Endothelial cell (in vitro differentiated cells): ENCODE measurements around the gene IL34. TPM values are rescaled to one million over a fixed set of nuclear protein-coding genes. Genes with fewer than 3 reads are reported as not detected.
A peak's percentile ranks its signal among the peaks of the same experiment; 100 is the strongest.

Experiments
- DNase-seq: peaks from one replicate; pipeline ENCODE4 v3.0.0; 2021; ENCODE audit warnings: low spot score
- H3K27ac Mint-ChIP-seq: one replicate; pipeline ENCODE4 v1.8.0; 2021; ENCODE audit warnings: mixed read lengths, inconsistent platforms; ENCODE audit not compliant: unreplicated experiment
- H3K27me3 Mint-ChIP-seq: one replicate; pipeline ENCODE4 v1.8.0; 2021; ENCODE audit warnings: mild to moderate bottlenecking, moderate library complexity, mixed read lengths, inconsistent platforms; ENCODE audit not compliant: unreplicated experiment
- H3K36me3 Mint-ChIP-seq: one replicate; pipeline ENCODE4 v1.8.0; 2021; ENCODE audit warnings: mild to moderate bottlenecking, low read depth, mixed read lengths, inconsistent platforms; ENCODE audit not compliant: unreplicated experiment
- H3K4me1 Mint-ChIP-seq: one replicate; pipeline ENCODE4 v1.8.0; 2021; ENCODE audit warnings: mild to moderate bottlenecking, mixed read lengths, inconsistent platforms; ENCODE audit not compliant: unreplicated experiment
- H3K4me3 Mint-ChIP-seq: one replicate; pipeline ENCODE4 v1.8.0; 2021; ENCODE audit warnings: mild to moderate bottlenecking, mixed read lengths, inconsistent platforms; ENCODE audit not compliant: unreplicated experiment
- H3K9me3 Mint-ChIP-seq: one replicate; pipeline ENCODE4 v1.8.0; 2021; ENCODE audit warnings: mixed read lengths, inconsistent platforms; ENCODE audit not compliant: unreplicated experiment
- CTCF ChIP-seq: fragments of 200-600 bp; sonication (generic); IDR thresholded peaks from one replicate; pipeline ENCODE4 v1.5.0; 2021; ENCODE audit warnings: antibody characterized with exemption; ENCODE audit not compliant: unreplicated experiment
- total RNA-seq: library from RNA; stranded (reverse); fragmentation: NEBNext Ultra II Directional; extraction: Animal tissue kit (Norgen Biotek cat#: 25700); gene quantifications from one replicate; pipeline ENCODE4 v1.2.1, GENCODE V29; 2021; ENCODE audit not compliant: unreplicated experiment

IL34 gene
- total RNA-seq, 1 donor from 2014 or later, result 1.6 TPM

DNA sequence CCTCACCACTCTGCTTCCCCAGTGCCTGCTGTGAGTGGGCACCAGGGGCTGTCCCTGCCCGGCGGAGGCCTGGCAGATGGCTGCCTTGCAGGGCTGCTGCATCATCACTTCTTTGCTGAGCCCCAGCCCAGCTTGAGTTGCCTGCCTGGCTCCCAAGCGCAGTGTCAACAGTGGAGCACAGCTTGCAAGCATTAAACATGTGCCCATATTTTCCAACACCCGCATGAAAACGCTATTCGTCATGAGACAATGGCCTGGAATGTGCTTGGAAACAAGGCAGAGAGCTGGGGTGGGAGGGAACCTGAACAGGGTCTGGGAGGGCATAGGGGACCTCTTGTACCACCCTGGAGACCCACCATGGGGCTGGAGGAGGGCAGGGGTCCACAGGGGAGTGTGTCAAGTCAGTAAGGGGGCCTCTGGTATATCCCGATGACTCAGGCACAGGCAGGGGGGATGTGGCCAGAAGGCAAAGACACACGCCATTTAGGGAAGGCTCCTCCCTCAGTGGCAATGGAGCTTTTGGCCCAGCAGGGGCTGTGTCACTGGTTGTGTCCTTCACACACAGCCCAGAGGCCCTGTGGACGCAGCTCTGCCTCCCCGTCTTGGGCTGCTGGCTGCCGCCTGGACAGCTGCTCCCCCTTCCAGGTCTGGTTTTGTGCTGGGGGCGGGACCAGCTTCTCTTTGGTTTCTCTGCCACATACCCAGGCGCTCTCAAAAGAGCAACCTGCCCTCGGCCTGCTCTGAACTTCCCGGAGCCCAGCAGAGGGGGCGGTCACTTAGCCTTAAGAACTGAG, 56.9 kb downstream of the IL34 start:
- peaks cover 9% of the 10 kb centered on the region for H3K36me3 Mint-ChIP-seq
- TF ChIP-seq CTCF, result no peak
- peak overlapping the region; percentile 30 for H3K27ac Mint-ChIP-seq
- H3K27me3 Mint-ChIP-seq, result peaks cover 21% of the 10 kb centered on the region
- H3K9me3 Mint-ChIP-seq, result no peaks in the 10 kb centered on the region
- H3K4me1 Mint-ChIP-seq, result peaks cover 22% of the 10 kb centered on the region
- no peak overlapping the region for H3K4me3 Mint-ChIP-seq
- DNase-seq, result peak; percentile 38

GRCh38 chr16:70703835-70704381, 57.5 kb downstream of the IL34 start:
- Mint-ChIP-seq H3K4me3 (no peak overlapping the region), H3K4me1 (peaks cover 29% of the 10 kb centered on the region), H3K9me3 (no peaks in the 10 kb centered on the region), H3K27me3 (peaks cover 21% of the 10 kb centered on the region), H3K36me3 (peaks cover 9% of the 10 kb centered on the region), H3K27ac (no peak overlapping the region)
- no peak for TF ChIP-seq CTCF
- no peak for DNase-seq

GRCh38 chr16:70704586-70704985, 58.2 kb downstream of the IL34 start:
- H3K4me1 Mint-ChIP-seq, result peaks cover 30% of the 10 kb centered on the region
- peaks cover 6% of the 10 kb centered on the region for H3K36me3 Mint-ChIP-seq
- no peak overlapping the region for H3K4me3 Mint-ChIP-seq
- no peaks in the 10 kb centered on the region for H3K9me3 Mint-ChIP-seq
- H3K27me3 Mint-ChIP-seq, result peaks cover 17% of the 10 kb centered on the region
- TF ChIP-seq CTCF, result no peak
- no peak for DNase-seq
- H3K27ac Mint-ChIP-seq, result no peak overlapping the region

DNA sequence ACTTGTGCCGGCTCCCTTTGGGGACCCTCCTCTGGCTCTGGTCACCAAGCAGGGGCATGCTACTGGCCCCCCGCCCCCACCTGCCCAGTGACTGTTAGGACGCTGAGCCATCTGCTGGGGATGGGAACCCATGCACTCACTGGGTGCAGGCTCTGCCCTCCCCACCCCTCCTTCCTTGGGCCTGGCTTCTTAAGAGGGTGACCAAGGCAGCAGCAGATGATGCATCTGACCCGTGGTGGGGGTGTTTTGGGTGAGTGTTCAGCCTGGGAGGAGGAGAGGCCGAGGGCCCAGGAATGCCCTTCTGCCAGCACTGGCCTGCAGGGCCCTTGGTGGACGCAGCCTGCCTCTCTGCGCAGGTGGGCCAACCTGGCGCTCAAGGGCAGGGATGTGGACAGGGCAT, 58.7 kb downstream of the IL34 start:
- Mint-ChIP-seq H3K36me3 (peaks cover 6% of the 10 kb centered on the region), H3K4me3 (no peak overlapping the region), H3K9me3 (no peaks in the 10 kb centered on the region), H3K4me1 (peaks cover 31% of the 10 kb centered on the region), H3K27me3 (peaks cover 17% of the 10 kb centered on the region), H3K27ac (peak overlapping the region; percentile 24)
- DNase-seq, result no peak
- TF ChIP-seq CTCF, result no peak

DNA sequence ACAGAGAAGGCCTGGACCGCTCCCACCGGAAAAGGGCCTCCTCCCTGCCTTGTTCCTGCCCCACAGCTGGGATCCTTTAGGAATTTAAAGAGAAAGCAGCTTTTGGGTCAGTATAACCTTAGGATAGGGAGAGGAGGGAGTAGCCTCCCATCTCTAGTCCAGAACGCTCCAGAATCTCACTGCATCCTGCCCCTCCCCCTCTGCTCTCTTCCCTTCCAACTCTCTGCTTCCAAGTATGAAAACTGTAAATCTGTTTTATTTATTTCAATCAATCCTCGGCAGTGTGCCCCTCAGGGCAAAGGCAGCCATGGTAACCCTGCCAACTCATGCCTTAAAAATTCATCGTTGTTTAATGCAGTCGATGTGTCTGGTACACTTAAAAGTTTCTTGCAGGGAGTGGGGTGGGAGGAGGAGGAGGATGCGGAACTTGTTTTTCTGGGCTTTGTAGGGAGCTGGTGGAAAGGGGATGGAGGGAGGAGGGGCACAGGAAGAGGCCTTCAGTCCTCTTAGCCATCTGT, 60.6 kb downstream of the IL34 start:
- Mint-ChIP-seq H3K9me3 (no peaks in the 10 kb centered on the region), H3K4me1 (peaks cover 45% of the 10 kb centered on the region), H3K27ac (no peak overlapping the region), H3K27me3 (peaks cover 10% of the 10 kb centered on the region), H3K4me3 (no peak overlapping the region), H3K36me3 (no peaks in the 10 kb centered on the region)
- no peak for TF ChIP-seq CTCF
- DNase-seq, result no peak
